CD14-positive monocyte (primary cell): ENCODE results near the gene TMEM235. TPM values are rescaled to one million over a fixed set of nuclear protein-coding genes. Genes with fewer than 3 reads are reported as not detected.

Experiments
- DNase-seq, 3 donors: peaks; one replicate each; pipeline ENCODE4 v3.0.0-alpha.2; 2011 to 2022
- H2AFZ ChIP-seq: 2 replicates; pipeline ENCODE4 v1.6.0; 2012; ENCODE audit warnings: mild to moderate bottlenecking, low read depth, low read length, inconsistent platforms; ENCODE audit not compliant: insufficient read depth, poor library complexity, severe bottlenecking
- H3K27ac ChIP-seq, 2 donors: 1 replicate in 1 of 2; 2 replicates in 1 of 2; pipeline ENCODE4 v1.5.1; 2012 to 2013; ENCODE audit warnings: low read length in 2 of 2, control low read depth in 1 of 2, inconsistent platforms in 1 of 2, low read depth in 1 of 2, mild to moderate bottlenecking in 1 of 2
- H3K27me3 ChIP-seq, 2 donors: one replicate each; pipeline versions ENCODE4 v1.6.0 to v1.6.1; 2011 to 2013; ENCODE audit warnings: low read length in 2 of 2; ENCODE audit not compliant: control insufficient read depth in 2 of 2, insufficient read depth in 2 of 2
- H3K36me3 ChIP-seq, 2 donors: replicated peaks in 1 of 2; 1 replicate in 1 of 2; 2 replicates in 1 of 2; pipeline versions ENCODE4 v1.5.1 to v1.6.1; 2012 to 2013; ENCODE audit warnings: low read length in 2 of 2, control low read depth in 1 of 2, inconsistent platforms in 1 of 2, mild to moderate bottlenecking in 1 of 2; ENCODE audit not compliant: insufficient read depth in 2 of 2, control insufficient read depth in 1 of 2
- H3K4me1 ChIP-seq, 2 donors: 1 replicate in 1 of 2; 2 replicates in 1 of 2; pipeline versions ENCODE4 v1.5.1 to v1.6.1; 2012 to 2013; ENCODE audit warnings: low read length in 2 of 2, control low read depth in 1 of 2, inconsistent platforms in 1 of 2, mild to moderate bottlenecking in 1 of 2, moderate library complexity in 1 of 2; ENCODE audit not compliant: insufficient read depth in 2 of 2, control insufficient read depth in 1 of 2
- H3K4me2 ChIP-seq: replicated peaks from 2 replicates; pipeline ENCODE3; 2012; ENCODE audit warnings: low read length, moderate library complexity, mild to moderate bottlenecking; ENCODE audit not compliant: poor library complexity, severe bottlenecking; ENCODE audit errors: extremely low read depth
- H3K4me3 ChIP-seq, 3 experiments: fragments of 200-600 bp in 1 of 3; sonication (generic) in 1 of 3; replicated peaks in 1 of 3; 1 replicate in 2 of 3; 2 replicates in 1 of 3; pipeline ENCODE4 v1.5.1; 2011 to 2013; ENCODE audit warnings: low read length in 3 of 3, mild to moderate bottlenecking in 3 of 3, control low read depth in 2 of 3, low read depth in 2 of 3, inconsistent platforms in 1 of 3, moderate library complexity in 1 of 3
- H3K79me2 ChIP-seq: 2 replicates; pipeline ENCODE4 v1.6.0; 2012; ENCODE audit warnings: mild to moderate bottlenecking, control low read depth, inconsistent platforms, low read length, moderate library complexity; ENCODE audit not compliant: insufficient read depth
- H3K9ac ChIP-seq: 2 replicates; pipeline ENCODE4 v1.6.0; 2017; ENCODE audit warnings: low read length, mild to moderate bottlenecking; ENCODE audit not compliant: insufficient read depth, poor library complexity, severe bottlenecking
- H3K9me3 ChIP-seq, 2 donors: replicated peaks in 1 of 2; 1 replicate in 1 of 2; 2 replicates in 1 of 2; pipeline versions ENCODE4 v1.5.1 to v1.6.1; 2012 to 2013; ENCODE audit warnings: low read length in 2 of 2, control low read depth in 1 of 2; ENCODE audit not compliant: control insufficient read depth in 1 of 2, insufficient read depth in 1 of 2
- H4K20me1 ChIP-seq: 2 replicates; pipeline ENCODE4 v1.6.0; 2012; ENCODE audit warnings: mild to moderate bottlenecking, low read length, control low read depth, moderate library complexity; ENCODE audit not compliant: insufficient read depth
- H3K27ac Mint-ChIP-seq, 7 donors: one replicate each; pipeline ENCODE4 v1.8.0; 2020; ENCODE audit warnings: mild to moderate bottlenecking in 7 of 7, mixed read lengths in 7 of 7, moderate library complexity in 6 of 7, inconsistent platforms in 2 of 7
- H3K27me3 Mint-ChIP-seq, 3 donors: one replicate each; pipeline ENCODE4 v1.8.0; 2021 to 2022; ENCODE audit warnings: low read depth in 3 of 3, mild to moderate bottlenecking in 3 of 3, mixed read lengths in 3 of 3, moderate library complexity in 3 of 3, inconsistent platforms in 1 of 3
- H3K36me3 Mint-ChIP-seq, 2 donors: one replicate each; pipeline ENCODE4 v1.8.0; 2020; ENCODE audit warnings: mixed read lengths in 2 of 2, inconsistent platforms in 1 of 2, mild to moderate bottlenecking in 1 of 2
- H3K4me1 Mint-ChIP-seq: one replicate; pipeline ENCODE4 v1.8.0; 2020; ENCODE audit warnings: mild to moderate bottlenecking, mixed read lengths
- H3K4me3 Mint-ChIP-seq, 2 donors: one replicate each; pipeline ENCODE4 v1.8.0; 2020; ENCODE audit warnings: mild to moderate bottlenecking in 2 of 2, mixed read lengths in 2 of 2, moderate library complexity in 1 of 2
- H3K9me3 Mint-ChIP-seq, 7 donors: one replicate each; pipeline ENCODE4 v1.8.0; 2020 to 2022; ENCODE audit warnings: mixed read lengths in 7 of 7, mild to moderate bottlenecking in 6 of 7, moderate library complexity in 6 of 7, inconsistent platforms in 2 of 7
- CTCF ChIP-seq: fragments of 200-600 bp; IDR thresholded peaks from one replicate; pipeline ENCODE4 v1.8.0; 2022; ENCODE audit warnings: antibody characterized with exemption, mild to moderate bottlenecking
- WGBS: methylation state at CpG from one replicate; pipeline ENCODE4 v1.1.5; 2013; ENCODE audit warnings: missing lambda C conversion rate; ENCODE audit not compliant: insufficient coverage; 5-methylcytosine and 5-hydroxymethylcytosine counted together
- intact Hi-C, 2 donors: fragments of 100-400 bp; cut with micrococcal nuclease; formaldehyde crosslinking; loops; one replicate each; pipeline versions ENCODE4 v1.15.0 to v1.15.1; 2023
- polyA plus RNA-seq, 3 donors: library from polyadenylated mRNA; depleted of rRNA in 1 of 3; unstranded in 2 of 3; stranded (reverse) in 1 of 3; fragments of 300-500 nt in 2 of 3; fragments of >200 nt in 1 of 3; fragmentation: Illumina TruSeq in 2 of 3; gene quantifications; 1 replicate in 2 of 3; 2 replicates in 1 of 3; pipeline ENCODE4 v1.2.3, GENCODE V29; 2012 to 2021

TMEM235 gene
- polyA plus RNA-seq, 3 donors: not detected

- Mint-ChIP-seq H3K4me1 (peaks cover 13% of the 10 kb centered on the region), H3K36me3 (peaks cover 0 to 3% of the 10 kb centered on the region in 2 donors), H3K9me3 (peaks cover 0 to 2% (median 0%) of the 10 kb centered on the region in 7 donors), H3K27ac (peak overlapping the region in 1 of 7 donors; percentile 50), H3K4me3 (no peak overlapping the region), H3K27me3 (peaks cover 10 to 31% (median 18%) of the 10 kb centered on the region in 3 donors)
- Histone ChIP-seq H3K27ac (no peak overlapping the region), H3K4me2 (no peak overlapping the region), H3K27me3 (peaks cover 3 to 12% of the 10 kb centered on the region in 2 donors), H3K36me3 (no peaks in the 10 kb centered on the region), H3K9ac (no peak overlapping the region), H2AFZ (no peak overlapping the region), H3K4me3 (no peak overlapping the region), H3K4me1 (peaks cover 8 to 12% of the 10 kb centered on the region in 2 donors), H3K79me2 (no peaks in the 10 kb centered on the region), H4K20me1 (no peaks in the 10 kb centered on the region), H3K9me3 (no peaks in the 10 kb centered on the region)
- DNase-seq: no peak
- TF ChIP-seq CTCF: no peak
- intact Hi-C loops: no loop called here
- WGBS: no CpG with 5 or more reads among the region's 6 CpGs
Measured at GRCh38 chr17:78273813-78274212, 42.4 kb downstream of the TMEM235 start.

DNA sequence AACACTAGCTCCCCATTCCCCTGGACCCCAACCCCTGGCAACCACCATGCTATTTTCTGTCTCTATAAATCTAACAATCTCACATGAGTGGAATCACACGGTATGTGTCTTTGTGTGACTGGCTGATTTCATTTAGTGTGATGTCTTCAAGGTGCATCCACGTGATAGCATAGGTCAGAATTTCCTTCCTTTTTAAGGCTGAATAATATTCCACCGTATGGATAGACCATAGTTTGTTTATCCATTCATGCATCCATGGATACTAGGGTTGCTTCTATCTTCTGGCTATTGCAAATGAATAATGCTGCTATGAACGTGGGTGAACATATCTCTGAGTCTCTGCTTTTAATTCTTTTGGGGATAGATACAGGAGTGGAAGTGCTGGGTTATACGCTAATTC is 43.9 kb downstream of the TMEM235 start:
- peaks cover 8 to 12% of the 10 kb centered on the region in 2 donors for H3K4me1 ChIP-seq
- H3K27ac ChIP-seq: no peak overlapping the region

More for the DNA sequence above, 43.9 kb downstream of the TMEM235 start:
- Mint-ChIP-seq H3K4me3 (no peak overlapping the region), H3K27me3 (peaks cover 10 to 32% (median 18%) of the 10 kb centered on the region in 3 donors), H3K4me1 (peaks cover 13% of the 10 kb centered on the region), H3K27ac (no peak overlapping the region), H3K36me3 (peaks cover 0 to 3% of the 10 kb centered on the region in 2 donors), H3K9me3 (peaks cover 0 to 2% (median 0%) of the 10 kb centered on the region in 7 donors)
- Histone ChIP-seq H3K79me2 (no peaks in the 10 kb centered on the region), H2AFZ (no peak overlapping the region), H3K4me2 (no peak overlapping the region), H3K4me3 (no peak overlapping the region), H3K27me3 (peaks cover 3 to 12% of the 10 kb centered on the region in 2 donors), H4K20me1 (no peaks in the 10 kb centered on the region), H3K9me3 (no peaks in the 10 kb centered on the region), H3K36me3 (no peaks in the 10 kb centered on the region), H3K9ac (no peak overlapping the region)
- WGBS: no CpG with 5 or more reads among the region's 5 CpGs
- intact Hi-C loops: no loop called here
- DNase-seq: no peak
- no peak for TF ChIP-seq CTCF
